Loucy (cell line): Measurements from ENCODE around the gene FAM25G.
"Not testable (repeated sequence)": the region's sequence is repeated elsewhere in the genome, so short reads cannot be mapped to it uniquely, and the experiment has no call there.

Experiments used
- H2AFZ ChIP-seq: fragments of 200-600 bp; sonication (generic); 2 replicates; pipeline ENCODE4 v1.6.0; 2016; ENCODE audit warnings: antibody characterized with exemption, mild to moderate bottlenecking, low read length, moderate library complexity
- H3F3A ChIP-seq: fragments of 200-600 bp; 2 replicates; pipeline ENCODE4 v1.6.0; 2016; ENCODE audit warnings: antibody characterized with exemption, low read depth, mild to moderate bottlenecking
- H3K27me3 ChIP-seq: fragments of 200-600 bp; sonication (generic); 2 replicates; pipeline ENCODE4 v1.6.1; 2014; ENCODE audit warnings: low read length, mild to moderate bottlenecking; ENCODE audit not compliant: insufficient read depth, poor library complexity, severe bottlenecking
- H3K36me3 ChIP-seq: fragments of 200-600 bp; sonication (generic); 2 replicates; pipeline ENCODE4 v1.6.1; 2016; ENCODE audit warnings: low read length; ENCODE audit not compliant: insufficient read depth
- H3K4me1 ChIP-seq: fragments of 200-600 bp; sonication (generic); 2 replicates; pipeline ENCODE4 v1.5.1; 2014; ENCODE audit warnings: low read length, mild to moderate bottlenecking; ENCODE audit not compliant: insufficient read depth, poor library complexity, severe bottlenecking
- H3K4me2 ChIP-seq: fragments of 200-600 bp; sonication (generic); 2 replicates; pipeline ENCODE4 v1.6.0; 2014; ENCODE audit warnings: antibody characterized with exemption, low read length, low read depth, mild to moderate bottlenecking; ENCODE audit not compliant: poor library complexity, severe bottlenecking
- H3K4me3 ChIP-seq: fragments of 200-600 bp; sonication (generic); 2 replicates; pipeline ENCODE4 v1.5.1; 2014; ENCODE audit warnings: low read length, mild to moderate bottlenecking, mixed read lengths; ENCODE audit not compliant: poor library complexity, severe bottlenecking
- H3K79me2 ChIP-seq: fragments of 200-600 bp; sonication (generic); 2 replicates; pipeline ENCODE4 v1.6.1; 2014; ENCODE audit warnings: low read length; ENCODE audit not compliant: insufficient read depth
- H3K9ac ChIP-seq: fragments of 200-600 bp; sonication (generic); 2 replicates; pipeline ENCODE4 v1.6.0; 2014; ENCODE audit warnings: mild to moderate bottlenecking, low read depth, low read length, moderate library complexity; ENCODE audit not compliant: poor library complexity, severe bottlenecking
- H3K9me2 ChIP-seq: fragments of 200-600 bp; sonication (generic); replicated peaks from 2 replicates; pipeline ENCODE4 v1.6.1; 2016; ENCODE audit warnings: low read depth, low read length, mixed read lengths
- H3K9me3 ChIP-seq: fragments of 200-600 bp; sonication (generic); 2 replicates; pipeline ENCODE4 v1.6.1; 2014; ENCODE audit warnings: mild to moderate bottlenecking, antibody characterized with exemption, low read length, low read depth; ENCODE audit not compliant: insufficient read depth
- H4K20me1 ChIP-seq: fragments of 200-600 bp; sonication (generic); 2 replicates; pipeline ENCODE4 v1.6.0; 2014; ENCODE audit warnings: antibody characterized with exemption, low read length, mild to moderate bottlenecking; ENCODE audit not compliant: insufficient read depth, poor library complexity, severe bottlenecking
- CTCF ChIP-seq: fragments of 200-600 bp; sonication (generic); conservative IDR thresholded peaks from 2 replicates; pipeline ENCODE4 v1.5.1; 2014; ENCODE audit warnings: mild to moderate bottlenecking, antibody characterized with exemption, low read length
- EZH2phosphoT487 ChIP-seq: fragments of 200-600 bp; IDR thresholded peaks from 2 replicates; pipeline ENCODE4 v1.6.1; 2018; ENCODE audit warnings: antibody characterized with exemption, mild to moderate bottlenecking, moderate library complexity, borderline replicate concordance

FAM25G gene

GRCh38 chr10:47462577-47463358, 28.7 kb downstream of the FAM25G start:
- not testable (repeated sequence) for H4K20me1 ChIP-seq, H3K4me1 ChIP-seq, H3K79me2 ChIP-seq, H3K9me3 ChIP-seq, H3K36me3 ChIP-seq, H3K9me2 ChIP-seq, H3K9ac ChIP-seq, H3K27me3 ChIP-seq, H3K4me2 ChIP-seq, H3K4me3 ChIP-seq, H3F3A ChIP-seq, H2AFZ ChIP-seq

GRCh38 chr10:47461261-47461687, 30.2 kb downstream of the FAM25G start:
- H3K79me2 ChIP-seq, H3F3A ChIP-seq, H3K4me1 ChIP-seq, H3K9me3 ChIP-seq, H3K9me2 ChIP-seq, H3K27me3 ChIP-seq, H3K36me3 ChIP-seq, H4K20me1 ChIP-seq, H3K9ac ChIP-seq: not testable (repeated sequence)
- peak; percentile 42 for TF ChIP-seq CTCF
- peak overlapping the region; percentile 68 for H3K4me3 ChIP-seq
- H3K4me2 ChIP-seq, result peak overlapping the region; percentile 48
- H2AFZ ChIP-seq, result peak overlapping the region; percentile 84

- no peaks in the 10 kb centered on the region for H3K9me3 ChIP-seq
- no peaks in the 10 kb centered on the region for H3K79me2 ChIP-seq
- H3K36me3 ChIP-seq, result no peaks in the 10 kb centered on the region
- H4K20me1 ChIP-seq, result no peaks in the 10 kb centered on the region
- H3K27me3 ChIP-seq, result no peaks in the 10 kb centered on the region
- no peaks in the 10 kb centered on the region for H3K9me2 ChIP-seq
- H3K9ac ChIP-seq, result no peak overlapping the region
- no peak overlapping the region for H3K4me3 ChIP-seq
- H3K4me1 ChIP-seq, result no peaks in the 10 kb centered on the region
- TF ChIP-seq EZH2phosphoT487 (no peak), CTCF (no peak)
- H3K4me2 ChIP-seq, result no peak overlapping the region
- no peak overlapping the region for H2AFZ ChIP-seq
- H3F3A ChIP-seq, result no peaks in the 10 kb centered on the region
These were observed 32.9 kb downstream of the FAM25G start for GRCh38 chr10:47458466-47459154.
